ENCODE data around the gene DCDC2C.

The DCDC2C gene

DNA sequence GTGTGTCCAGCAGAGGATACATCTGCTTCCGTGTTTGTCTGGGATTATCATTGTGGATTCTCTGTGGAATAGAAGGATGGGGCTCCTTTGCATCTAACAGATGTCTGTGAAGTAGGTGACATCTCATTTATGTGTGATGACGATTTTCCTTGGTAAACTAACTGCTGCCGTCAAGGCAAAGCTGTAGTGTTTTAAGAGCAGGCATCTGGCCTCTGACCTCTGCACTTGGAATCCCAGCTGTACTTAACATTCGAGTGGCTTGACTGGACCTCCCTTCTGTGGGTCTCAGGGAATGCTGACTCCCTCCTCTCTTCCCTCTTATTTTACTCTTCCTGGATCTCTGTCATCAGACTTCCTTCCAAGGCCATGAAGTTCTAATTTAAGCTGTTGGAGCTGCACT is 56.4 kb downstream of the DCDC2C start:
- Histone ChIP-seq H3K9me3 (ENCODE audit: control insufficient read depth, insufficient read depth, low read depth, low read length) (no peaks in the 10 kb centered on the region), H3K36me3 (ENCODE audit: control insufficient read depth in 2 of 2, insufficient read depth in 1 of 2, low read length in 2 of 2) (no peaks in the 10 kb centered on the region), H3K4me3 (ENCODE audit: low read depth, low read length) (no peak overlapping the region), H3K4me1 (ENCODE audit: control insufficient read depth, insufficient read depth, low read length) (no peaks in the 10 kb centered on the region), H3K27ac (ENCODE audit: extremely low read depth, low read depth, low read length) (no peak overlapping the region)
- TF ChIP-seq ZNF132 (tag by site-specific recombination; IDR thresholded peaks at IDR 0.05; ENCODE audit: borderline replicate concordance) (no peak), EGR2 (tag by site-specific recombination; IDR thresholded peaks at IDR 0.05; ENCODE audit: low read depth) (no peak), ZNF621 (tag by site-specific recombination; IDR thresholded peaks at IDR 0.05) (no peak), MEIS1 (CRISPR knock-in tag; IDR thresholded peaks at IDR 0.05; ENCODE audit: borderline replicate concordance) (no peak), ZNF155 (tag by site-specific recombination; IDR thresholded peaks at IDR 0.05) (no peak)
- POLR2A ChIA-PET, result no interaction called here
- CTCF ChIA-PET, result interaction anchor here (0.7 to 1.1 kb wide), 2 partner anchors 21 to 1954 kb away, joined by 3 to 4 read pairs; no protein-coding TSS in a partner anchor

DNA sequence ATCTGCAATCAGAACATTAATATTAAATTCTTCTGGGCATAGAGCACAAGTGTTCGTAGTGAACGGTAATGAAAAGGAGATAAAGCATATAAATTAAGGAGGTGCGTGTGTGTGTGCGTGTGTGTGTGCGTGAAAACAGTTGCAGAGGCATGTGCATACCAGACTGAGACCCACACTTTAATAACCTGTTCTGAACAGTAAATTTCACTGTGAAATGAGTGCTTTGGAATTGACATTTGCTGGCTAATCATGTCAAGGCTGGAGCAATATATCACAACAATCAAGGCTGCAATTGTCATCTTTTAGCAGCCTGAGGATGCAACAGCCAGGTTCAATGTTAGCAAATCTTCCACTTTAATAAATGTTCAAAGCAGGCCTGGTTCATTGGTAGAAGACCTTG is 57.9 kb downstream of the DCDC2C start:
- no peak overlapping the region for H3K4me3 ChIP-seq (ENCODE audit: low read depth, low read length)
- no peaks in the 10 kb centered on the region for H3K9me3 ChIP-seq (ENCODE audit: control insufficient read depth, insufficient read depth, low read depth, low read length)
- H3K27ac ChIP-seq (ENCODE audit: extremely low read depth, low read depth, low read length), result no peak overlapping the region
- CTCF ChIA-PET, result no interaction called here
- no peaks in the 10 kb centered on the region for H3K4me1 ChIP-seq (ENCODE audit: control insufficient read depth, insufficient read depth, low read length)
- no peaks in the 10 kb centered on the region for H3K36me3 ChIP-seq (ENCODE audit: control insufficient read depth in 2 of 2, insufficient read depth in 1 of 2, low read length in 2 of 2)
- POLR2A ChIA-PET, result no interaction called here
- TF ChIP-seq ZNF777 (tag by site-specific recombination; IDR thresholded peaks at IDR 0.05; ENCODE audit: borderline replicate concordance), result no peak
- no peak for TF ChIP-seq ZNF37A (tag by site-specific recombination; IDR thresholded peaks at IDR 0.05)
- TF ChIP-seq ZBTB8A (tag by site-specific recombination; IDR thresholded peaks at IDR 0.05), result no peak
- no peak for TF ChIP-seq ZNF548 (tag by site-specific recombination; IDR thresholded peaks at IDR 0.05)
- TF ChIP-seq SCRT2 (tag by site-specific recombination; IDR thresholded peaks at IDR 0.05), result no peak
- TF ChIP-seq GLI2 (tag by site-specific recombination; IDR thresholded peaks at IDR 0.05; ENCODE audit: borderline replicate concordance, low read depth), result no peak
- TF ChIP-seq ZSCAN30 (tag by site-specific recombination; IDR thresholded peaks at IDR 0.05), result no peak
- TF ChIP-seq ZNF266 (tag by site-specific recombination; IDR thresholded peaks at IDR 0.05; ENCODE audit: low read depth), result no peak
- no peak for TF ChIP-seq ZNF169 (tag by site-specific recombination; IDR thresholded peaks at IDR 0.05)
- no peak for TF ChIP-seq ZNF19 (tag by site-specific recombination; IDR thresholded peaks at IDR 0.05; ENCODE audit: low read depth)
- TF ChIP-seq, protein P1, sequence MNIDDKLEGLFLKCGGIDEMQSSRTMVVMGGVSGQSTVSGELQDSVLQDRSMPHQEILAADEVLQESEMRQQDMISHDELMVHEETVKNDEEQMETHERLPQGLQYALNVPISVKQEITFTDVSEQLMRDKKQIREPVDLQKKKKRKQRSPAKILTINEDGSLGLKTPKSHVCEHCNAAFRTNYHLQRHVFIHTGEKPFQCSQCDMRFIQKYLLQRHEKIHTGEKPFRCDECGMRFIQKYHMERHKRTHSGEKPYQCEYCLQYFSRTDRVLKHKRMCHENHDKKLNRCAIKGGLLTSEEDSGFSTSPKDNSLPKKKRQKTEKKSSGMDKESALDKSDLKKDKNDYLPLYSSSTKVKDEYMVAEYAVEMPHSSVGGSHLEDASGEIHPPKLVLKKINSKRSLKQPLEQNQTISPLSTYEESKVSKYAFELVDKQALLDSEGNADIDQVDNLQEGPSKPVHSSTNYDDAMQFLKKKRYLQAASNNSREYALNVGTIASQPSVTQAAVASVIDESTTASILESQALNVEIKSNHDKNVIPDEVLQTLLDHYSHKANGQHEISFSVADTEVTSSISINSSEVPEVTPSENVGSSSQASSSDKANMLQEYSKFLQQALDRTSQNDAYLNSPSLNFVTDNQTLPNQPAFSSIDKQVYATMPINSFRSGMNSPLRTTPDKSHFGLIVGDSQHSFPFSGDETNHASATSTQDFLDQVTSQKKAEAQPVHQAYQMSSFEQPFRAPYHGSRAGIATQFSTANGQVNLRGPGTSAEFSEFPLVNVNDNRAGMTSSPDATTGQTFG (tag by site-specific recombination; IDR thresholded peaks at IDR 0.05; ENCODE audit: borderline replicate concordance), result no peak
- TF ChIP-seq, protein P2, sequence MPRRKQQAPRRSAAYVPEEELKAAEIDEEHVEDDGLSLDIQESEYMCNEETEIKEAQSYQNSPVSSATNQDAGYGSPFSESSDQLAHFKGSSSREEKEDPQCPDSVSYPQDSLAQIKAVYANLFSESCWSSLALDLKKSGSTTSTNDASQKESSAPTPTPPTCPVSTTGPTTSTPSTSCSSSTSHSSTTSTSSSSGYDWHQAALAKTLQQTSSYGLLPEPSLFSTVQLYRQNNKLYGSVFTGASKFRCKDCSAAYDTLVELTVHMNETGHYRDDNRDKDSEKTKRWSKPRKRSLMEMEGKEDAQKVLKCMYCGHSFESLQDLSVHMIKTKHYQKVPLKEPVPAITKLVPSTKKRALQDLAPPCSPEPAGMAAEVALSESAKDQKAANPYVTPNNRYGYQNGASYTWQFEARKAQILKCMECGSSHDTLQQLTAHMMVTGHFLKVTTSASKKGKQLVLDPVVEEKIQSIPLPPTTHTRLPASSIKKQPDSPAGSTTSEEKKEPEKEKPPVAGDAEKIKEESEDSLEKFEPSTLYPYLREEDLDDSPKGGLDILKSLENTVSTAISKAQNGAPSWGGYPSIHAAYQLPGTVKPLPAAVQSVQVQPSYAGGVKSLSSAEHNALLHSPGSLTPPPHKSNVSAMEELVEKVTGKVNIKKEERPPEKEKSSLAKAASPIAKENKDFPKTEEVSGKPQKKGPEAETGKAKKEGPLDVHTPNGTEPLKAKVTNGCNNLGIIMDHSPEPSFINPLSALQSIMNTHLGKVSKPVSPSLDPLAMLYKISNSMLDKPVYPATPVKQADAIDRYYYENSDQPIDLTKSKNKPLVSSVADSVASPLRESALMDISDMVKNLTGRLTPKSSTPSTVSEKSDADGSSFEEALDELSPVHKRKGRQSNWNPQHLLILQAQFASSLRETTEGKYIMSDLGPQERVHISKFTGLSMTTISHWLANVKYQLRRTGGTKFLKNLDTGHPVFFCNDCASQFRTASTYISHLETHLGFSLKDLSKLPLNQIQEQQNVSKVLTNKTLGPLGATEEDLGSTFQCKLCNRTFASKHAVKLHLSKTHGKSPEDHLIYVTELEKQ (tag by site-specific recombination; IDR thresholded peaks at IDR 0.05; ENCODE audit: borderline replicate concordance), result no peak
- TF ChIP-seq SP3 (tag by site-specific recombination; IDR thresholded peaks at IDR 0.05), result no peak
- TF ChIP-seq, protein P3, sequence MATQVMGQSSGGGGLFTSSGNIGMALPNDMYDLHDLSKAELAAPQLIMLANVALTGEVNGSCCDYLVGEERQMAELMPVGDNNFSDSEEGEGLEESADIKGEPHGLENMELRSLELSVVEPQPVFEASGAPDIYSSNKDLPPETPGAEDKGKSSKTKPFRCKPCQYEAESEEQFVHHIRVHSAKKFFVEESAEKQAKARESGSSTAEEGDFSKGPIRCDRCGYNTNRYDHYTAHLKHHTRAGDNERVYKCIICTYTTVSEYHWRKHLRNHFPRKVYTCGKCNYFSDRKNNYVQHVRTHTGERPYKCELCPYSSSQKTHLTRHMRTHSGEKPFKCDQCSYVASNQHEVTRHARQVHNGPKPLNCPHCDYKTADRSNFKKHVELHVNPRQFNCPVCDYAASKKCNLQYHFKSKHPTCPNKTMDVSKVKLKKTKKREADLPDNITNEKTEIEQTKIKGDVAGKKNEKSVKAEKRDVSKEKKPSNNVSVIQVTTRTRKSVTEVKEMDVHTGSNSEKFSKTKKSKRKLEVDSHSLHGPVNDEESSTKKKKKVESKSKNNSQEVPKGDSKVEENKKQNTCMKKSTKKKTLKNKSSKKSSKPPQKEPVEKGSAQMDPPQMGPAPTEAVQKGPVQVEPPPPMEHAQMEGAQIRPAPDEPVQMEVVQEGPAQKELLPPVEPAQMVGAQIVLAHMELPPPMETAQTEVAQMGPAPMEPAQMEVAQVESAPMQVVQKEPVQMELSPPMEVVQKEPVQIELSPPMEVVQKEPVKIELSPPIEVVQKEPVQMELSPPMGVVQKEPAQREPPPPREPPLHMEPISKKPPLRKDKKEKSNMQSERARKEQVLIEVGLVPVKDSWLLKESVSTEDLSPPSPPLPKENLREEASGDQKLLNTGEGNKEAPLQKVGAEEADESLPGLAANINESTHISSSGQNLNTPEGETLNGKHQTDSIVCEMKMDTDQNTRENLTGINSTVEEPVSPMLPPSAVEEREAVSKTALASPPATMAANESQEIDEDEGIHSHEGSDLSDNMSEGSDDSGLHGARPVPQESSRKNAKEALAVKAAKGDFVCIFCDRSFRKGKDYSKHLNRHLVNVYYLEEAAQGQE (tag by site-specific recombination; IDR thresholded peaks at IDR 0.05), result no peak
- TF ChIP-seq ZNF155 (tag by site-specific recombination; IDR thresholded peaks at IDR 0.05), result no peak
- TF ChIP-seq, protein P4, sequence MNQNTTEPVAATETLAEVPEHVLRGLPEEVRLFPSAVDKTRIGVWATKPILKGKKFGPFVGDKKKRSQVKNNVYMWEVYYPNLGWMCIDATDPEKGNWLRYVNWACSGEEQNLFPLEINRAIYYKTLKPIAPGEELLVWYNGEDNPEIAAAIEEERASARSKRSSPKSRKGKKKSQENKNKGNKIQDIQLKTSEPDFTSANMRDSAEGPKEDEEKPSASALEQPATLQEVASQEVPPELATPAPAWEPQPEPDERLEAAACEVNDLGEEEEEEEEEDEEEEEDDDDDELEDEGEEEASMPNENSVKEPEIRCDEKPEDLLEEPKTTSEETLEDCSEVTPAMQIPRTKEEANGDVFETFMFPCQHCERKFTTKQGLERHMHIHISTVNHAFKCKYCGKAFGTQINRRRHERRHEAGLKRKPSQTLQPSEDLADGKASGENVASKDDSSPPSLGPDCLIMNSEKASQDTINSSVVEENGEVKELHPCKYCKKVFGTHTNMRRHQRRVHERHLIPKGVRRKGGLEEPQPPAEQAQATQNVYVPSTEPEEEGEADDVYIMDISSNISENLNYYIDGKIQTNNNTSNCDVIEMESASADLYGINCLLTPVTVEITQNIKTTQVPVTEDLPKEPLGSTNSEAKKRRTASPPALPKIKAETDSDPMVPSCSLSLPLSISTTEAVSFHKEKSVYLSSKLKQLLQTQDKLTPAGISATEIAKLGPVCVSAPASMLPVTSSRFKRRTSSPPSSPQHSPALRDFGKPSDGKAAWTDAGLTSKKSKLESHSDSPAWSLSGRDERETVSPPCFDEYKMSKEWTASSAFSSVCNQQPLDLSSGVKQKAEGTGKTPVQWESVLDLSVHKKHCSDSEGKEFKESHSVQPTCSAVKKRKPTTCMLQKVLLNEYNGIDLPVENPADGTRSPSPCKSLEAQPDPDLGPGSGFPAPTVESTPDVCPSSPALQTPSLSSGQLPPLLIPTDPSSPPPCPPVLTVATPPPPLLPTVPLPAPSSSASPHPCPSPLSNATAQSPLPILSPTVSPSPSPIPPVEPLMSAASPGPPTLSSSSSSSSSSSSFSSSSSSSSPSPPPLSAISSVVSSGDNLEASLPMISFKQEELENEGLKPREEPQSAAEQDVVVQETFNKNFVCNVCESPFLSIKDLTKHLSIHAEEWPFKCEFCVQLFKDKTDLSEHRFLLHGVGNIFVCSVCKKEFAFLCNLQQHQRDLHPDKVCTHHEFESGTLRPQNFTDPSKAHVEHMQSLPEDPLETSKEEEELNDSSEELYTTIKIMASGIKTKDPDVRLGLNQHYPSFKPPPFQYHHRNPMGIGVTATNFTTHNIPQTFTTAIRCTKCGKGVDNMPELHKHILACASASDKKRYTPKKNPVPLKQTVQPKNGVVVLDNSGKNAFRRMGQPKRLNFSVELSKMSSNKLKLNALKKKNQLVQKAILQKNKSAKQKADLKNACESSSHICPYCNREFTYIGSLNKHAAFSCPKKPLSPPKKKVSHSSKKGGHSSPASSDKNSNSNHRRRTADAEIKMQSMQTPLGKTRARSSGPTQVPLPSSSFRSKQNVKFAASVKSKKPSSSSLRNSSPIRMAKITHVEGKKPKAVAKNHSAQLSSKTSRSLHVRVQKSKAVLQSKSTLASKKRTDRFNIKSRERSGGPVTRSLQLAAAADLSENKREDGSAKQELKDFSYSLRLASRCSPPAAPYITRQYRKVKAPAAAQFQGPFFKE (tag by site-specific recombination; IDR thresholded peaks at IDR 0.05; ENCODE audit: borderline replicate concordance), result no peak

All from HEK293 (cell line).